Activated naive CD8-positive, alpha-beta T cell treated with anti-CD3 and anti-CD28 coated beads for 36 hours (primary cell): Measurements from ENCODE around the gene RASSF8. TPM values are rescaled to one million over a fixed set of nuclear protein-coding genes. Genes with fewer than 3 reads are reported as not detected.

ENCODE experiments used
- total RNA-seq, 2 experiments: library from RNA; stranded (reverse); gene quantifications; one replicate each; pipeline ENCODE4 v1.2.3, GENCODE V29; 2021

Gene RASSF8
- total RNA-seq, 2 experiments from 2014 or later = 0.18 TPM; not detected in 1

Other genes with a start within 250 kb of the RASSF8 start
- not detected for gene BHLHE41, start 166.4 kb downstream of the RASSF8 start, total RNA-seq
- gene SSPN, start 236.9 kb downstream of the RASSF8 start, total RNA-seq = not detected